ENCODE measurements around the gene RRH. TPM values are rescaled to one million over a fixed set of nuclear protein-coding genes. Genes with fewer than 3 reads are reported as not detected.
A peak's percentile ranks its signal among the peaks of the same experiment; 100 is the strongest.

RRH gene
- total and polyA plus RNA-seq, 2 of the 4 experiments (the other 2 are of a cell fraction), result 0.05 TPM; not detected in 1

GRCh38 chr4:109816894-109817293 lies 10.9 kb upstream of the RRH start:
- no CpG with 5 or more reads among the region's 1 CpG for WGBS, 2 experiments (ENCODE audit: extremely low coverage in 2 of 2, insufficient read length in 1 of 2)
- Histone ChIP-seq H4K5ac (ENCODE audit: low read depth, low read length) (no peak overlapping the region; the same call in 1 of the 2 replicates), H2AFZ (replicated peaks; ENCODE audit: low read length, poor library complexity) (no peak overlapping the region), H3K4ac (ENCODE audit: low read depth, low read length) (no peak overlapping the region), H2BK120ac (ENCODE audit: low read depth, low read length) (no peak overlapping the region), H3K56ac (ENCODE audit: extremely low read depth, insufficient read depth, low read length) (no peak overlapping the region), H3K4me2 (ENCODE audit: low read depth, low read length) (peak overlapping the region; percentile 45), H4K8ac (ENCODE audit: low read depth in 2 of 2, low read length in 2 of 2) (no peak overlapping the region), H3K4me1 (ENCODE audit: control insufficient read depth, insufficient read depth, low read length) (0 out of 2 replicates have a peak, but pooled peaks cover 1% of the 10 kb centered on the region), H2BK15ac (ENCODE audit: low read depth, low read length) (no peak overlapping the region), H3K4me3 (ENCODE audit: insufficient read depth, low read depth, low read length) (peak overlapping the region; percentile 61; the same call in 1 of the 2 replicates), H4K91ac (ENCODE audit: insufficient read depth, low read depth, low read length) (no peak overlapping the region), H3K36me3 (ENCODE audit: control insufficient read depth, insufficient read depth, low read length) (peaks cover 7% of the 10 kb centered on the region), H3K9me3 (ENCODE audit: control insufficient read depth, insufficient read depth, low read length) (no peaks in the 10 kb centered on the region), H3K9me1 (ENCODE audit: insufficient read depth, low read length) (no peaks in the 10 kb centered on the region), H2BK20ac (ENCODE audit: low read depth, low read length) (no peak overlapping the region), H3K79me1 (ENCODE audit: low read depth in 1 of 2, low read length in 2 of 2) (peaks cover 18 to 31% of the 10 kb centered on the region in 2 experiments; a peak in 3 of 4 replicates), H4K20me1 (ENCODE audit: insufficient read depth, low read length) (no peaks in the 10 kb centered on the region), H3K18ac (ENCODE audit: low read depth, low read length) (no peak overlapping the region), H2AK9ac (replicated peaks; ENCODE audit: low read depth, low read length, poor library complexity) (no peak overlapping the region), H3K27me3 (ENCODE audit: control insufficient read depth, insufficient read depth, low read length) (no peaks in the 10 kb centered on the region), H2BK5ac (ENCODE audit: low read depth, low read length, poor library complexity, severe bottlenecking) (no peak overlapping the region), H3K9ac (ENCODE audit: low read depth, low read length) (no peak overlapping the region), H3K27ac (ENCODE audit: insufficient read depth, low read length) (no peak overlapping the region), H3K14ac (replicated peaks; ENCODE audit: low read depth, low read length) (no peak overlapping the region), H2AK5ac (ENCODE audit: low read depth, low read length) (no peak overlapping the region), H3K23ac (ENCODE audit: low read depth, low read length) (no peak overlapping the region)
- DNase-seq (no peak), ATAC-seq (ENCODE audit: low read depth) (no peak)
- CTCF ChIA-PET, result interaction anchor here (0.6 to 1.0 kb wide), 3 partner anchors 11 to 117 kb away, joined by 3 to 5 read pairs (median 3); partner anchors contain the start of gene RRH
- intact Hi-C loops (cut with micrococcal nuclease), result no loop called here
- dilution Hi-C loops (cut with HindIII; ENCODE audit: low sequenced_read_pairs, unreplicated experiment), result no loop called here
- POLR2A ChIA-PET (ENCODE audit: unreplicated experiment), result no interaction called here
- in situ Hi-C loops (cut with MboI; ENCODE audit: low sequenced_read_pairs), result loop anchor here (10.0 kb wide), 3 partner anchors 112 to 392 kb away; partner anchors contain the start of gene CASP6
- BruUV-seq (replicated peaks), result no TSS peak
- TF ChIP-seq BHLHE40 (IDR thresholded peaks at IDR 0.05; ENCODE audit: low read depth, low read length), result no peak
- TF ChIP-seq FOS (IDR thresholded peaks at IDR 0.05; ENCODE audit: low read depth, low read length), result no peak
- no peak for TF ChIP-seq NFE2L2 (IDR thresholded peaks at IDR 0.05; ENCODE audit: low read depth, low read length)
- TF ChIP-seq CHD1 (IDR thresholded peaks at IDR 0.05; ENCODE audit: low read depth, low read length), result no peak
- no peak for TF ChIP-seq MXI1 (IDR thresholded peaks at IDR 0.05; ENCODE audit: borderline replicate concordance, low read depth, low read length)
- TF ChIP-seq USF2 (IDR thresholded peaks at IDR 0.05; ENCODE audit: low read depth, low read length), result no peak
- TF ChIP-seq RFX5 (IDR thresholded peaks at IDR 0.05; ENCODE audit: low read depth, low read length), result no peak
- TF ChIP-seq RCOR1 (IDR thresholded peaks at IDR 0.05; ENCODE audit: insufficient replicate concordance, low read length), result no peak
- no peak for TF ChIP-seq RAD21 (IDR thresholded peaks at IDR 0.05; ENCODE audit: low read length)
- TF ChIP-seq CEBPB (IDR thresholded peaks at IDR 0.05; ENCODE audit: low read depth, low read length), result no peak
- no peak for TF ChIP-seq POLR2A (IDR thresholded peaks at IDR 0.05; ENCODE audit: low read depth, low read length)
- TF ChIP-seq CTCF (conservative IDR thresholded peaks at IDR 0.05; ENCODE audit: low read depth, low read length), result no peak
- TF ChIP-seq ELK1 (IDR thresholded peaks at IDR 0.05; ENCODE audit: borderline replicate concordance, low read depth, low read length), result no peak
- TF ChIP-seq MAZ (IDR thresholded peaks at IDR 0.05; ENCODE audit: borderline replicate concordance, low read depth, low read length), result no peak
